Naive thymus-derived CD4-positive, alpha-beta T cell (primary cell): ENCODE results near the gene PEDS1. TPM values are rescaled to one million over a fixed set of nuclear protein-coding genes. Genes with fewer than 3 reads are reported as not detected.

Source experiments
- ATAC-seq: fragments of 150-1000 bp; cut with Tn5 transposase; 2 replicates; pipeline ENCODE4 v1.10.0; 2021; ENCODE audit warnings: mild to moderate bottlenecking, moderate library complexity
- CTCF ChIA-PET: fragments of 350-600 bp; sonication (Branson Sonifier 250); formaldehyde crosslinking; loops from one replicate; lab custom pipeline; 2021; ENCODE audit warnings: antibody characterized with exemption; lab: Charles Lee
- POLR2A ChIA-PET: fragments of 350-600 bp; sonication (Branson Sonifier 250); formaldehyde crosslinking; loops from one replicate; lab custom pipeline; 2021; ENCODE audit warnings: antibody characterized with exemption, inconsistent platforms; lab: Charles Lee
- DNase-seq, 9 donors: peaks; one replicate each; pipeline versions ENCODE4 v3.0.0 to v3.0.0-alpha.2; 2020 to 2022; ENCODE audit warnings: mixed read lengths in 1 of 9
- H3K27ac ChIP-seq: one replicate; pipeline ENCODE4 v1.7.0; 2013; ENCODE audit warnings: mild to moderate bottlenecking, low read depth, low read length, moderate library complexity
- H3K27me3 ChIP-seq, 2 donors: one replicate each; pipeline ENCODE4 v1.7.0; 2013; ENCODE audit warnings: low read length in 2 of 2, mild to moderate bottlenecking in 2 of 2, moderate library complexity in 2 of 2; ENCODE audit not compliant: control insufficient read depth in 2 of 2, insufficient read depth in 2 of 2
- H3K36me3 ChIP-seq, 3 experiments: 1 replicate in 2 of 3; 2 replicates in 1 of 3; pipeline ENCODE4 v1.7.0; 2013; ENCODE audit warnings: low read length in 3 of 3, mild to moderate bottlenecking in 3 of 3, moderate library complexity in 1 of 3; ENCODE audit not compliant: insufficient read depth in 3 of 3, control insufficient read depth in 2 of 3
- H3K4me1 ChIP-seq, 2 donors: one replicate each; pipeline ENCODE4 v1.7.0; 2013; ENCODE audit warnings: low read length in 2 of 2, mild to moderate bottlenecking in 2 of 2, moderate library complexity in 1 of 2; ENCODE audit not compliant: control insufficient read depth in 2 of 2, insufficient read depth in 2 of 2
- H3K4me3 ChIP-seq: 2 replicates; pipeline ENCODE4 v1.7.0; 2013; ENCODE audit warnings: mild to moderate bottlenecking, low read length
- H3K9me3 ChIP-seq, 3 experiments: 1 replicate in 2 of 3; 2 replicates in 1 of 3; pipeline ENCODE4 v1.7.0; 2013; ENCODE audit warnings: low read length in 3 of 3; ENCODE audit not compliant: control insufficient read depth in 2 of 3
- H3K27ac Mint-ChIP-seq, 9 donors: one replicate each; pipeline ENCODE4 v1.8.0; 2020 to 2022; ENCODE audit warnings: mixed read lengths in 9 of 9, mild to moderate bottlenecking in 8 of 9, moderate library complexity in 5 of 9, inconsistent platforms in 2 of 9
- H3K27me3 Mint-ChIP-seq, 5 donors: one replicate each; pipeline ENCODE4 v1.8.0; 2021 to 2022; ENCODE audit warnings: mixed read lengths in 5 of 5, mild to moderate bottlenecking in 1 of 5
- H3K36me3 Mint-ChIP-seq, 5 donors: one replicate each; pipeline ENCODE4 v1.8.0; 2020 to 2022; ENCODE audit warnings: mixed read lengths in 5 of 5, mild to moderate bottlenecking in 3 of 5, inconsistent platforms in 1 of 5
- H3K4me1 Mint-ChIP-seq, 7 donors: one replicate each; pipeline ENCODE4 v1.8.0; 2020 to 2022; ENCODE audit warnings: mixed read lengths in 7 of 7, mild to moderate bottlenecking in 3 of 7, inconsistent platforms in 1 of 7
- H3K4me3 Mint-ChIP-seq, 10 donors: one replicate each; pipeline ENCODE4 v1.8.0; 2020 to 2022; ENCODE audit warnings: mild to moderate bottlenecking in 10 of 10, mixed read lengths in 10 of 10, moderate library complexity in 6 of 10, inconsistent platforms in 2 of 10
- H3K9me3 Mint-ChIP-seq, 11 donors: one replicate each; pipeline ENCODE4 v1.8.0; 2020 to 2022; ENCODE audit warnings: mixed read lengths in 11 of 11, mild to moderate bottlenecking in 4 of 11, inconsistent platforms in 1 of 11, moderate library complexity in 1 of 11
- intact Hi-C, 2 donors: fragments of 100-400 bp; cut with micrococcal nuclease; formaldehyde crosslinking; loops; one replicate each; pipeline ENCODE4 v1.15.1; 2023
- polyA plus RNA-seq, 2 donors: library from polyadenylated mRNA; unstranded; fragments of 300-500 nt; fragmentation: Illumina TruSeq; gene quantifications; one replicate each; pipeline ENCODE4 v1.2.3, GENCODE V29; 2021
- total RNA-seq, 6 experiments: library from RNA in 5 of 6; stranded (reverse) in 5 of 6; gene quantifications; 1 replicate in 5 of 6; 2 replicates in 1 of 6; pipeline ENCODE4 v1.2.3 and lab custom pipeline; 2021 to 2026

PEDS1 gene
- total and polyA plus RNA-seq, 7 experiments from 2014 or later, result 16.0 to 29.3 (median 20.8) TPM

- Mint-ChIP-seq H3K27ac (peak overlapping the region; percentile 88 to 98 (median 97)), H3K4me3 (peak overlapping the region; percentile 91 to 99 (median 96)), H3K27me3 (no peaks in the 10 kb centered on the region), H3K36me3 (peaks cover 0 to 13% (median 0%) of the 10 kb centered on the region in 5 donors), H3K9me3 (no peaks in the 10 kb centered on the region), H3K4me1 (peaks cover 69 to 92% (median 86%) of the 10 kb centered on the region in 7 donors)
- H3K9me3 ChIP-seq, result no peaks in the 10 kb centered on the region
- H3K36me3 ChIP-seq, result peaks cover 0 to 13% (median 0%) of the 10 kb centered on the region in 3 experiments
- CTCF ChIA-PET, result interaction anchor here (1.0 to 1.5 kb wide), 3 partner anchors 8 to 58 kb away, joined by 3 to 5 read pairs (median 3); no protein-coding TSS in a partner anchor
- H3K27me3 ChIP-seq, result no peaks in the 10 kb centered on the region
- H3K27ac ChIP-seq, result peak overlapping the region; percentile 96
- H3K4me1 ChIP-seq, result peaks cover 63 to 72% of the 10 kb centered on the region in 2 donors
- POLR2A ChIA-PET, result interaction anchor here (0.6 to 7.8 kb wide), 10 partner anchors 10 to 398 kb away, joined by 3 to 131 read pairs (median 5); partner anchors contain the start of genes B4GALT5, CEBPB and PEDS1
- peak overlapping the region; percentile 84 for H3K4me3 ChIP-seq
- intact Hi-C loops, result loop anchor here (2.0 to 10.0 kb wide), 6 partner anchors 25 to 925 kb away; partner anchors contain the start of genes ADNP (in 1 of the 2), PEDS1 (in 1 of the 2), SLC9A8 (in 1 of the 2) and STAU1 (in 1 of the 2)
- DNase-seq (no peak), ATAC-seq (no peak)
Measured at GRCh38 chr20:50111829-50112495, 41.6 kb downstream of the PEDS1 start.

GRCh38 chr20:50111120-50111828, 42.2 kb downstream of the PEDS1 start:
- H3K4me3 Mint-ChIP-seq, result peak overlapping the region; percentile 91 to 99 (median 96)
- DNase-seq, result peak in 1 of 9 donors; percentile 47
- H3K9me3 Mint-ChIP-seq, result no peaks in the 10 kb centered on the region
- ChIA-PET CTCF (interaction anchor here (1.5 kb wide), 1 partner anchor 9 kb away, joined by 5 read pairs; no protein-coding TSS in a partner anchor), POLR2A (interaction anchor here (0.6 to 7.8 kb wide), 6 partner anchors 11 to 130 kb away, joined by 3 to 131 read pairs (median 4); partner anchors contain the start of gene PEDS1)
- H3K27me3 Mint-ChIP-seq, result no peaks in the 10 kb centered on the region
- Histone ChIP-seq H3K27me3 (no peaks in the 10 kb centered on the region), H3K4me3 (peak overlapping the region; percentile 84), H3K27ac (peak overlapping the region; percentile 96), H3K9me3 (no peaks in the 10 kb centered on the region), H3K36me3 (peaks cover 0 to 13% (median 0%) of the 10 kb centered on the region in 3 experiments), H3K4me1 (peaks cover 60 to 69% of the 10 kb centered on the region in 2 donors)
- H3K27ac Mint-ChIP-seq, result peak overlapping the region; percentile 88 to 98 (median 97)
- peaks cover 75 to 94% (median 88%) of the 10 kb centered on the region in 7 donors for H3K4me1 Mint-ChIP-seq
- peaks cover 0 to 15% (median under 1%) of the 10 kb centered on the region in 5 donors for H3K36me3 Mint-ChIP-seq
- ATAC-seq, result no peak
- intact Hi-C loops, result loop anchor here (5.0 to 10.0 kb wide), 4 partner anchors 296 to 924 kb away; partner anchors contain the start of genes ADNP (in 1 of the 2), SLC9A8 (in 1 of the 2) and STAU1 (in 1 of the 2)

GRCh38 chr20:50110141-50111047, 43.1 kb downstream of the PEDS1 start:
- Histone ChIP-seq H3K4me1 (peaks cover 55 to 64% of the 10 kb centered on the region in 2 donors), H3K9me3 (no peaks in the 10 kb centered on the region), H3K4me3 (peak overlapping the region; percentile 84), H3K36me3 (peaks cover 0 to 13% (median 0%) of the 10 kb centered on the region in 3 experiments), H3K27me3 (no peaks in the 10 kb centered on the region), H3K27ac (peak overlapping the region; percentile 96)
- intact Hi-C loops, result loop anchor here (5.0 to 10.0 kb wide), 4 partner anchors 296 to 923 kb away; partner anchors contain the start of genes ADNP (in 1 of the 2), SLC9A8 (in 1 of the 2) and STAU1 (in 1 of the 2)
- no peaks in the 10 kb centered on the region for H3K9me3 Mint-ChIP-seq
- peak overlapping the region; percentile 91 to 99 (median 96) for H3K4me3 Mint-ChIP-seq
- CTCF ChIA-PET, result interaction anchor here (0.9 to 1.1 kb wide), 2 partner anchors 10 to 59 kb away, joined by 3 read pairs; no protein-coding TSS in a partner anchor
- peaks cover 72 to 94% (median 88%) of the 10 kb centered on the region in 7 donors for H3K4me1 Mint-ChIP-seq
- peaks cover 0 to 17% (median 4%) of the 10 kb centered on the region in 5 donors for H3K36me3 Mint-ChIP-seq
- H3K27ac Mint-ChIP-seq, result peak overlapping the region; percentile 22 to 98 (median 89)
- POLR2A ChIA-PET, result interaction anchor here (0.5 to 7.8 kb wide), 8 partner anchors 11 to 878 kb away, joined by 3 to 131 read pairs (median 4); partner anchors contain the start of gene PEDS1
- no peaks in the 10 kb centered on the region for H3K27me3 Mint-ChIP-seq
- ATAC-seq (peak; percentile 53), DNase-seq (peak in 2 of 9 donors; percentile 13 to 29)

- Histone ChIP-seq H3K9me3 (no peaks in the 10 kb centered on the region), H3K27ac (no peak overlapping the region), H3K4me1 (peaks cover 43 to 53% of the 10 kb centered on the region in 2 donors), H3K4me3 (no peak overlapping the region), H3K36me3 (peaks cover 0 to 13% (median 0%) of the 10 kb centered on the region in 3 experiments), H3K27me3 (no peaks in the 10 kb centered on the region)
- H3K36me3 Mint-ChIP-seq, result peaks cover 0 to 17% (median 4%) of the 10 kb centered on the region in 5 donors
- peaks cover 58 to 88% (median 82%) of the 10 kb centered on the region in 7 donors for H3K4me1 Mint-ChIP-seq
- ChIA-PET POLR2A (interaction anchor here (0.6 kb wide), 1 partner anchor 730 kb away, joined by 3 read pairs; no protein-coding TSS in a partner anchor), CTCF (no interaction called here)
- intact Hi-C loops, result no loop called here
- peak overlapping the region; percentile 1 to 90 (median 46) for H3K27ac Mint-ChIP-seq
- H3K9me3 Mint-ChIP-seq, result no peaks in the 10 kb centered on the region
- ATAC-seq (no peak), DNase-seq (no peak)
- peak overlapping the region in 8 of 10 donors; percentile 6 to 91 (median 29) for H3K4me3 Mint-ChIP-seq
- H3K27me3 Mint-ChIP-seq, result no peaks in the 10 kb centered on the region
Measured at GRCh38 chr20:50108556-50109235, 44.8 kb downstream of the PEDS1 start.

GRCh38 chr20:50107796-50108331, 45.7 kb downstream of the PEDS1 start:
- Mint-ChIP-seq H3K27me3 (no peaks in the 10 kb centered on the region), H3K4me3 (peak overlapping the region in 9 of 10 donors; percentile 6 to 69 (median 24))
- H3K27ac ChIP-seq, result no peak overlapping the region

More at GRCh38 chr20:50107796-50108331, 45.7 kb downstream of the PEDS1 start:
- Histone ChIP-seq H3K27me3 (no peaks in the 10 kb centered on the region), H3K4me1 (peaks cover 38 to 47% of the 10 kb centered on the region in 2 donors), H3K36me3 (peaks cover 0 to 13% (median 0%) of the 10 kb centered on the region in 3 experiments), H3K4me3 (no peak overlapping the region), H3K9me3 (no peaks in the 10 kb centered on the region)
- Mint-ChIP-seq H3K9me3 (no peaks in the 10 kb centered on the region), H3K36me3 (peaks cover 0 to 20% (median 6%) of the 10 kb centered on the region in 5 donors), H3K27ac (peak overlapping the region in 8 of 9 donors; percentile 1 to 78 (median 44)), H3K4me1 (peaks cover 56 to 89% (median 81%) of the 10 kb centered on the region in 7 donors)
- no peak for ATAC-seq
- DNase-seq, result no peak
- intact Hi-C loops, result no loop called here
- ChIA-PET CTCF (interaction anchor here (0.6 kb wide), 1 partner anchor 356 kb away, joined by 4 read pairs; no protein-coding TSS in a partner anchor), POLR2A (interaction anchor here (0.6 kb wide), 1 partner anchor 731 kb away, joined by 3 read pairs; no protein-coding TSS in a partner anchor)
